HG02610 (cell line): ENCODE data around the gene NID1.
"Not testable (repeated sequence)": the region's sequence is repeated elsewhere in the genome, so short reads cannot be mapped to it uniquely, and the experiment has no call there.

Experiments
- ATAC-seq: cut with Tn5 transposase; IDR thresholded peaks from one replicate; pipeline ENCODE4 v1.9.1; 2021; ENCODE audit warnings: mild to moderate bottlenecking, moderate library complexity; ENCODE audit not compliant: unreplicated experiment

NID1 gene

GRCh38 chr1:236029428-236029940 is 35.4 kb downstream of the NID1 start:
- ATAC-seq: no peak

GRCh38 chr1:236027104-236027503 is 37.8 kb downstream of the NID1 start:
- no peak for ATAC-seq

- ATAC-seq: no peak
Measured at GRCh38 chr1:236025836-236026235, 39.1 kb downstream of the NID1 start.

- no peak for ATAC-seq
Measured at GRCh38 chr1:236024641-236025040, 40.2 kb downstream of the NID1 start.

GRCh38 chr1:236023926-236024565 is 40.8 kb downstream of the NID1 start:
- no peak for ATAC-seq

- no peak for ATAC-seq
Measured at GRCh38 chr1:236021424-236022135, 43.3 kb downstream of the NID1 start.

- no peak for ATAC-seq
Measured at GRCh38 chr1:236020359-236021219, 44.3 kb downstream of the NID1 start.

- ATAC-seq: no peak
Measured at GRCh38 chr1:236018885-236019453, 45.9 kb downstream of the NID1 start.

GRCh38 chr1:236016782-236017400 is 48.0 kb downstream of the NID1 start:
- no peak for ATAC-seq

- ATAC-seq: no peak
Measured at GRCh38 chr1:236016083-236016482, 48.8 kb downstream of the NID1 start.

GRCh38 chr1:236015539-236015938 is 49.4 kb downstream of the NID1 start:
- ATAC-seq: no peak

- ATAC-seq: no peak
Measured at GRCh38 chr1:236013330-236013729, 51.6 kb downstream of the NID1 start.

- no peak for ATAC-seq
Measured at GRCh38 chr1:236011641-236012040, 53.2 kb downstream of the NID1 start.

GRCh38 chr1:236010443-236010842 is 54.4 kb downstream of the NID1 start:
- no peak for ATAC-seq

- no peak for ATAC-seq
Measured at GRCh38 chr1:236009857-236010256, 55.0 kb downstream of the NID1 start.

- ATAC-seq: no peak
Measured at GRCh38 chr1:236009191-236009590, 55.7 kb downstream of the NID1 start.

GRCh38 chr1:236007781-236008180 is 57.1 kb downstream of the NID1 start:
- ATAC-seq: no peak

GRCh38 chr1:236003058-236003457 is 61.8 kb downstream of the NID1 start:
- ATAC-seq: not testable (repeated sequence)

- no peak for ATAC-seq
Measured at GRCh38 chr1:236002572-236002971, 62.3 kb downstream of the NID1 start.

GRCh38 chr1:236002025-236002390 is 62.9 kb downstream of the NID1 start:
- ATAC-seq: no peak

- no peak for ATAC-seq
Measured at GRCh38 chr1:236000781-236001180, 64.1 kb downstream of the NID1 start.
